Kidney tubule cell (primary cell): ENCODE data around the gene LAMA4.

Source experiments
- DNase-seq: peaks from one replicate; pipeline ENCODE4 v3.0.0-alpha.2; 2018; ENCODE audit warnings: low spot score

LAMA4 gene

GRCh38 chr6:112272799-112273198 lies 18.4 kb upstream of the LAMA4 start:
- DNase-seq = no peak

GRCh38 chr6:112270756-112271155 lies 16.4 kb upstream of the LAMA4 start:
- DNase-seq = no peak

GRCh38 chr6:112269979-112270566 lies 15.7 kb upstream of the LAMA4 start:
- DNase-seq = no peak

- DNase-seq = peak; percentile 18
Measured at GRCh38 chr6:112269114-112269513, 14.7 kb upstream of the LAMA4 start.

GRCh38 chr6:112268654-112269053 lies 14.3 kb upstream of the LAMA4 start:
- no peak for DNase-seq

GRCh38 chr6:112268019-112268418 lies 13.7 kb upstream of the LAMA4 start:
- DNase-seq = no peak

GRCh38 chr6:112266331-112266730 lies 12.0 kb upstream of the LAMA4 start:
- DNase-seq = no peak

- DNase-seq = no peak
Measured at GRCh38 chr6:112259337-112259675, 4.9 kb upstream of the LAMA4 start.

GRCh38 chr6:112258642-112259336 lies 4.4 kb upstream of the LAMA4 start:
- DNase-seq = peak; percentile 68

GRCh38 chr6:112257178-112257855 lies 3.0 kb upstream of the LAMA4 start:
- DNase-seq = no peak

- DNase-seq = no peak
Measured at GRCh38 chr6:112254921-112255320, 554 bp upstream of the LAMA4 start.

- peak; percentile 37 for DNase-seq
Measured at GRCh38 chr6:112253498-112253840, 898 bp downstream of the LAMA4 start.

GRCh38 chr6:112252571-112253497 lies 1.5 kb downstream of the LAMA4 start:
- DNase-seq = no peak

GRCh38 chr6:112251171-112251875 lies 3.0 kb downstream of the LAMA4 start:
- peak; percentile 48 for DNase-seq

- DNase-seq = no peak
Measured at GRCh38 chr6:112249489-112249888, 4.9 kb downstream of the LAMA4 start.

GRCh38 chr6:112247275-112247674 lies 7.1 kb downstream of the LAMA4 start:
- DNase-seq = no peak

- no peak for DNase-seq
Measured at GRCh38 chr6:112245511-112246203, 8.7 kb downstream of the LAMA4 start.

GRCh38 chr6:112243861-112244827 lies 10.2 kb downstream of the LAMA4 start:
- DNase-seq = no peak

GRCh38 chr6:112241820-112242429 lies 12.4 kb downstream of the LAMA4 start:
- DNase-seq = no peak

- peak; percentile 29 for DNase-seq
Measured at GRCh38 chr6:112237595-112237994, 16.8 kb downstream of the LAMA4 start.
